ENCODE data around the gene DPP10.
"Not testable (repeated sequence)": the region's sequence is repeated elsewhere in the genome, so short reads cannot be mapped to it uniquely, and the experiment has no call there.

Gene DPP10

DNA sequence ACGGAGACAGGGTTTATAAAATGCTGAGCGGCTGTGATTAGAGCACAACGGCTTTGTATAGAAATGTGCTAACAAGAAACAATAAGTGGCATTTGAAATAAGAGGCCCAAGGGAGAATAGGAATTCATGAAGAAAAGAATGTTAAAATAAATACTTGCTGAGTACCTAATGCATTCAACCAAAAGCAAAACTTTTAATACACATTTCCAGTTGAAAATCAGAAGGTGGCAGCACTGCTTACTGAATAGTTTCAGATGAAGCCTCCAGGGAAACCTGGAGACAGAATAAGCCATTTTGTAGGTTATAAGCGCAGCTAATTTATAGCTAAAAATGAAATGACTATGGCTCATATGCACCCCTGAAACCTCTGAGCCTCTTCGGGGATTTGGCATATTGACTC is 286.6 kb downstream of the DPP10 start:
- peak; percentile 9 to 19 for DNase-seq

DNA sequence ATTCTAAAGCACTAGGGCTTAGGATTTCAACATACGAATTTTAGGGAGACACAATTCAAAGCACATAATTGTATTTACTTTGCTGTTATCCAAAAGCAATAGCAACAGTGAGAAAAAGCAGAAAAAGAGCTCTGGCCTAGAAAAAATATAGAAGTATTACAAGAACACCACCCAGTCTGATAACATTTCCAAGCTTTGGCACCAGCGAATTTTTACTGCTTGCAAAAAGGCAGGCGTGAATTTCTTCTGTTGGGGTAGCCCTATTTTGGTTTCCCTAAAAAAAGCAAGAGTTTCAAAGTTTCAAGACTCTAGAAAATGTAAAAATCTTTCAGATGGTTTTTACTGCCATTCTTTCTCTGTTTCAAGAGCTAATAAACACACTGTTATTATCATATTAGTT is 292.7 kb downstream of the DPP10 start:
- no peak for DNase-seq

DNA sequence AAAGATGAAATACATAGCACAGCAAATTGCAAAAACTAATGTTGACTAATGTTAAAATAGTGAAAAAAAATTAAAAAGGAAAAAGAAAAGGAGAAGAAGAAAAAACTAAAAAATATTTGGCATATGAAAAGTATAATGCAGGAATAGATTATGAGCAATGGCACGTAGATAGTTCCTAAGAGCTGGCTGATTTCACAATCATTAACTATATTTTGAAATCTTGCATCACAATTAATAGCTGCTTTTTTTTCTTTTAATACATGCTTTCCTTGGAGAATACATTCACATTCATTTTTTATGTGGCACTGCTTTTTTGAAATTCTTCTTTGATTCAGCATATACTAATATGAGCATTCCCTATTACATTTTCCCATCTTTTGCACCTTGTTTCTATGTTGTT is 299.8 kb downstream of the DPP10 start:
- no peak for DNase-seq

DNA sequence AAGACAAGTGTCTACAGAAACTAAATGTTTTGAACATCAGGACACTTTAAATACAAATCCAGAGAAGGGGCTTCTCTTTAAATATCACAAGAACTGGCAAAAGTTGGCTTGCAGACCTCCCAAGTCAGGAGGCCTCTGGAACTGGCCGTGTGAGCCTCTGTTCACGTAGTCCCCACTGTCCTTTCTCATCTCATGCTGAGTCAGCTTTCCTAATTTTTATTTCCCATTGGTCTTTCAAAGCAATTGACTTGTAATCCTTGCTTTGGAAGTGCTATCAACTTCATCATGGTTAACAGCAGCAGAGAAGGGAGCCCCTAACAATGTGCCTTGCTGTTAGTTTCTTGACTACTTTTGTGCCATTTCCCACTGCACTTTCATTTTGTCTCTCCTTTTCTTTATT is 303.3 kb downstream of the DPP10 start:
- DNase-seq, result no peak

DNA sequence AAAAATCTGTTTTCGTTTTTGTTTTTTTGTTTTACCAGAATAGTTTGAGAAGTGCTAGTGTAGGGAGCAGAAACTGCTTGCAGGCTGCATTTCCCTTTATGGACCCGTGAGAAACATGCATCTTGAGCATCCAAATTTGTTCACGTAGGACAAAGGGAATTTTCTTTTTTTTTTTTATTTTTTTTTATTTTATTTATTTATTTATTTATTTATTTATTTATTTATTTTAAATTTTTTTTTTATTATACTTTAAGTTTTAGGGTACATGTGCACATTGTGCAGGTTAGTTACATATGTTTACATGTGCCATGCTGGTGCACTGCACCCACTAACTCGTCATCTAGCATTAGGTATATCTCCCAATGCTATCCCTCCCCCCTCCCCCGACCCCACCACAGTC is 305.7 kb downstream of the DPP10 start:
- not testable (repeated sequence) for DNase-seq

DNA sequence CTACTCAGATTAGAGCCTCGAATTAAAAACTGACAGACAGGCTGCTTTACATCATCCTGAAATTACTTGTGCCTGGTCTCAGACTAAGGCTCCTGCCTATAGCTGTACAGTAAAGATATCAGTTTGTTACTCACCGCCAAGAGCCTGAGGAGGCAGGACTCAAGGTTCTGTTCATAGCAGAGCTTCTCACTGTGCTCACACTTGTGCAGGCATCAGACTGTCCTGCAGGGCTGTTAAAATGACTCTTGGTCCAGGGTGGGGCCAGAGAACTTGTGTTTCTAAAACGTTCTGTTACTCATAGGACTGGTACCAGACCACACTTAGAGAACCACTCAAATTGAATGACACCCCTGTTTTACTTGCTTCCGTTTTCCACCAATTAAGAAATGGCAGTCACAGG is 310.0 kb downstream of the DPP10 start:
- DNase-seq, result no peak

DNA sequence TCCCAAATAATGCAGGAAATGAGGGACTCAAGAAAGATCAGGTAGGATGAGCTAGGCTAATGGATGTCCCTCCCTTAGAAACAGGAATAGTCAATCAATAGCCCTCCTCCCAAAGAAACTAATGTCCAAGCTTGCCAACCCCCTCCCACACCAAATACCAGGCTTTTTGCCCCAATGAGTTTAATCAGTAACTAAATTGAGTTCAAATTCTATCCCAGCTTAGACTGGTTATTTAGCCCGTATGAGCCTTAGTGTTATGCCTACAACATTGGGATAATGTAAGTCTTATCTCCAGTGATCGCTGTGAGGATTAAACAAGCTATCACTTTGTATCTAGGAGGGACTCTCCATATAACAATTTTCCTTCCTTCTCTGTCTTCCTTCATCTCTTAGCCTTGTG is 310.7 kb downstream of the DPP10 start:
- DNase-seq, result no peak

DNA sequence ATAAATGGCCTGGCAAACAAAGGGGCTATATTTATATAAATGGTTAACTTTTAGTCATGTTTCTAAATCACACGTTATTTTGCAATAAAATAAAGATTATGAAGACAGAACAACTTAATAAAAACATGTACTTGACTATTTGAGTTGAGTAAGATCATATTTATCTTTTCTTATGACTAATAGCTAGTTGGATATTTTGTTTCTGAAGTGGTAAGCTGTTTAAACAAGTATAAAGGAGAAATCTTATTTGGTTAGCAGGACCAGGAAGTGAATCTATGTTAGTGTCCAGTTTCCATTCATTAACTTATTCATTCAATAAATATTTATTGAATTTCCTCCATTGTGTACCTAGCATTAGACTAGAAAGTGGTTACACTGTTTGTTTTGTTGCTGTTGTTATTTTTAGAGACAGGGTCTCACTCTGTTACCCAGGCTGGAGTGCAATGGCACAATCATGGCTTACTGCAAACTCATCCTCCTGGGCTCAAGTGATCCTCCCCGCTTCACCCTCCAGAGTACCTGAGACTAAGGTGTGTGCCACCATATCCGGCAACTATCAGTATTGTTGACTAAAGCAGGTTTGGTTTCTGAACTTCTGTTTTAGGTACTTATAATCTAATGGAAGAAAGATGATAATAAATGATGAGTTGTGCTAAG is 312.6 kb downstream of the DPP10 start:
- peak in 1 of 2 experiments; percentile 31 for DNase-seq

DNA sequence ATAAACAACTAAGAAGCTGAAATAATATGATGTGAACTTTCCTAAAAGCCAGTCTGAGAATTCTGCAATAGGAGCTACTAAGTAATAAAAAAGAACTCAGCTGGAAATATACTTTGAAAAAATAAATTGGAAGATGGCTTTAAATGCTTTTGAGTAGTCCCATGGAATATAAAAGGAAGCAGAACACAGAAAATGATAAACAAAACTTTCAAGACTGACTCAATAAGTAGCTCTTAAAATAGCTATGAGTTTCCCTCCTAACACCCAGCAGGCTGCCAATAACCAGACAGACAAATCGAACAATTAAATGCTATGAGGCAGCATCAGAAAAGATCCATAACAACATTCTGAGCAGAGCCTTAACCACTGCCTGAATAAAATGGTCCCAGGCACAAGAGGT is 319.9 kb downstream of the DPP10 start:
- no peak for DNase-seq

DNA sequence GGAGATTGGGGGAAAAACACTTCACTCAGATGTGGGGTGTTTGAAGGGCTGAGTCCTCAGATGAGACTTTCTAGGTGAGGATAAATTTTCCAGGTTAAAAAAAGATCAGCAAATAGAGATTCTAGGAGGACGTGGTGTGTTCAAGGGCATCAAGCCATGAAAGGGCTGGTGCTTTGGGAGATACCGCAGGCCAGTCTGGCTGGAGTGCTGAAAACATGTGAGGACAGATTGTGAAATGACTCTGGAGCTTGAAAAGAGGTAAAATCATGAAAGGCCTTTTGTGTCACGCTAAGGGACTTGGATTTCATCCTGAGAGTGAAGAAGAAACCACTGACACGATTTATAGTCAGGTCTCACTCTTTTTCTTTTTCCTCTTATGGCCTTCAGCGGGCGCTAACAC is 320.5 kb downstream of the DPP10 start:
- DNase-seq, result no peak

DNA sequence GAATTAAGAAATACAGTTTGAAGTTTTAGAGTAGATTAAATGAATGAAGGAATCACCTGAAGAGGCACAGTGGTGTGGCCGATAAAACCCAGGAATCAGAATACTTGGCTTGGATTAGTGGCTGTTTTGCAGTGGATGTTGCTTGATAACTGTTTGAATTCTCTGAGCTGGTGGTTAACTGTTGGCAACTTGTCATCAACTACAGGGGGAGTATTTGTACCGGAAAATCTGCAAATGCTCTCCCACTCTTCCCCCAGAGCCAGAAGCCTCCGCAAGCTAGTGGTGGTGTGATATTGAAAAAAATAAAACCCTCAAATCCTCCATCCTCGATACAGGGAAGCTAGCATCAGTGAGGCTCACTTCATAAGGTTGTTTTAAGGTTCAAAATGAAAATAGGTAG is 326.7 kb downstream of the DPP10 start:
- DNase-seq, result no peak

DNA sequence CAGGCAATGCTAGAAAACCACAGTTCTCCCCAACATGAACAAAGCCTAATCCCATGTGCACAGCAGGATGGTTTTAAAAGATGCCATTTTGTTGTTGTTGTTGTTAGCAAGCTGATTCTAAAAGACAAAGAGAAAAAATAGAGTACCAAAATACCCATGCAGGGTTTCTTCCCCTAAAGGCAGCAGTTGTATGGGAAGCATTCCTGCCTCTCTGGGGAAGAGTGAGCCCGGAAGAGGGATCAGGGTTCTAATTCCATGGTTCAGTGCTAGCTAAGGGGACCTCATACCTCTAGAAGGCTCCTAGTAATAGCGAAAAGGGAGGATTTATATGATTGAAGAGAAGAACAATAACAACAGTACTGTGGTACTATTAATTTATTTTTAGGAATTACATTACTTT is 327.6 kb downstream of the DPP10 start:
- no peak for DNase-seq

DNA sequence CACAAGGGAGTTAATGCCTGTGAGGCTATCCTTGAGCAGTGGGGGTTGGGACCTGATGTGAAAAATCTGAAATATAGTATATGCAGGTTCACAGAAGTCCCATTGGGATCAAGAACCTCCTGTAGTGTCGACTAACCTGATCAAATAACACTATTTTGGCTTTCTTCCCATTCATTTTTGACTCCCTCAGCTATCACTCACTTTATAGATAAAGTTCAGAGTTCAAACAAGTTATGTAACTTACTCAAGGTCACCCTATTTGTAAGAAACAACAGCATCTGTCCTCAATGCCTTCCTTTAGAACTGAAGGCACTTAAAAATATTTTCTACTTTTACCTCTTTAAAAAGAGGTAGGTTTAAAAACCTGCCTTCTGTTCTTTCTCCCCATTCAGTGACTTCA is 341.6 kb downstream of the DPP10 start:
- DNase-seq, result no peak

DNA sequence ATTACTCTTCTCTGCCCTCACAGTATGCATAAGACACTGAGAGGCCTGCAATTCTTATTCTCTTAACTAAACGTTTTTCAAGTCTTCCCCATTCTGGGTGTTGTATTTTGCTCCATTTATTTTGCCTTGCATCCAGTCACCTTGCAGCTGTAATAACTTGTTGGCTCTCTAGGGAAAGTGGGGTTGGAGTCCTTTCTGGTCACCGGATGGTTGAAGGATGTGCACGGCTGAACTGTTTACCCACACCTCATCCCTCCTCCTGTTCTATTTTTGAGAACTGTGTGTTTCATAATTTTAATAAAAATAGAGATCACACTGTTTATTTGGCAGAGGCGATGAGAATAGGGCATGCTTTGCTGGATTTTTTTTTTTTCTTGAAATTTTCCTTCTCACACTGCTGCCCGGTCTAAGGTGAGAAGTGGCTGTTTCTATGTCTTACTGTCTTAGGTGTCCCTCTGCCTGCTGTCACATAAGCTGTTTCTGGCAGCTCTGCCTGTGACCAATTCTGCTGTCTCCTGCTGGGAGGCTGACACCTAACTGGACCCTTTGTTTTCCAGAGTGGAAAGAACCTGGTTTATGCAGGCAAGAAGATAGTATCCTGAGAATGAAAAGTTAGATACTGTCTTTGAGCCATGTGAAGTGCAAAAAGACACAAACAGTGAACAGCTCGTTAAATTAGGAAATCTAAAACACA is 342.6 kb downstream of the DPP10 start:
- DNase-seq, result no peak

DNA sequence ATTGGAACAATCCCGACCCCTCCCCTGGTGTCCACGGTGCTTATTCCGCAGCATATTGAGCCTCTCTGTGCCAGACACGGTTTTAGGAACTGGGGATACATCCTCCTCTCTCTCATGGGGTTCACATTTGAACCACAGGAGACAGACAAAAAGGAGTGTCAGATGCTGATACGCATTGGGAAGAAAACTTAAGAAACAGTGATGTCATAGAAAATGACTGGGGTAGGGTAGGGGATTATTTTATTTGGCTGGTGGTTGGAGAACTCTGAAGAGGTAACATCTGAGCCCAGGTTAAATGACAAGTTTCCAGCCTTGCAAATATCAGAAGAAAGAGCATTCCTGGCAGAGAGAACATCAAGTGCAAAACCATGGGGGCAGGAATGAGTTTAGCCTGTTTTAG is 344.5 kb downstream of the DPP10 start:
- DNase-seq, result no peak

DNA sequence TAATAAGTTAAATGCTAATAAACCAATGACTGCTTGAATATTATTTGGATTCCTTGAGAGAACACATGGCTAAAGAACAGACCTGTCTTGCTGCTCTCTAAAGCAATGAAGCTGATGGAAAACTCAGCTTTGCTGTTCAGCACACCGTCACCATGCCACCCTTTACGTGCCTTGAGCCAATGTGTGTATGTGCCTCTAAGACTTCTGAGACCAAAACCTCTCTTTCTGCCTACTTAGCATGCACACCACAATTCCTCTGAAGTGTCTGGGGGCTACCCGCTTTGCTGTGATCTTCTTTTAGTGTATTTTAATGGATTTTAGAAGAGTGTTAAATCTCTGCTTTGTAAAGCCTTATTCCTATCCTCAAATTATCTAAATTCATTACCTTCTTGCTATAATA is 345.0 kb downstream of the DPP10 start:
- DNase-seq, result no peak

DNA sequence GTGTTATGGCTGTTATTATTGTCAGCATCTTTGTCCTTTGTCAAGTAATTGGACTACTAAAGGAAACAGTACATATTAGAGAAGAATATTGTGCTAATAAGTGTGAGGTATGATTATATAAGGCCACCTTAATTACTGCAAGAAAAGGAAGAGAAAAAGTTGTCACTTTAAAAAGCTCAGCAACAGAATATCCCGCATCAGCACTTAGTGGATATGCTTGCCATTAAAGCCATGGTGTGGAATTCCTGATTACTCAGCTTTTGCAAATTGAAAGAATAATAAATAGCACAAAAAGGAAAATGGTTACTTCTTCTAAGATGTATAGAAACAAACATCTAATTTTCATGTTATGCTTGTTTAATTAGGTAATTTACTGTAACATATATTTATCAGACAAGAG is 347.5 kb downstream of the DPP10 start:
- no peak for DNase-seq

DNA sequence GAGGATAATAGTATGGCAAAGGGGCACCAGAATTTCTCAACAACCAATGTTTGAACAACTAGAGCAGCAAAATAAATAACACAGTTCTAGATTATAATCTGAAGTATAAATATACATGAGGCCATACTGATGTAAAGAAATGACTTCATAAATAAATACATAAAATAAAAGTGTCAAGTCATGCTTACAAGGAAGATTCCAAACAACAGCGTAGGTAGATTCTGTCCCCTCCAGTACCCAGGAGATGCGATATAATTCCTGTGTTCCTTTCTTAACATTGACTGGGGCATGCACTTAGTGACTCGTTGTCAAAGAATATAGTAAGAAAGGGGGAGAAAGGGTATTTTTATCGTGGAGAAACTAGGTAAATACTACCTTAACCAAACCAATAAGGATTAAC is 355.1 kb downstream of the DPP10 start:
- no peak for DNase-seq

DNA sequence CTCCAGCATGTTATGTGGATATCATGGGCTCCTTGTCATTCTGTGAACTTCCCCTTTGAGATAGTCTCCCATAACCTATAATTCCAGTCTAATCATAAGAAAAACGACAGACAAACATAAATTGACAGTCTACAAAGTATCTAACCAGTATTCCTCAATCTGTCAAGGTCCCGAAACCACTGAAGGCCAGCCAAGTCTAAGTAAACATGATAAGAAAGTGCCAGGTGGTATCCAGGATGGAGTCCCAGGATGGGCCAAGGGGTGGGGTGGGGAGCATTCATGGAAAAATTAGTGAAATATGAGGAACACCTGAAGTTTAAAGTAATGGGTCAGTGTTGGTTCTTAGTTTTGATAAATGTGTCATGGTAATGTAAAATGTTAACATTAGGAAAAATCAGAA is 355.5 kb downstream of the DPP10 start:
- DNase-seq, result no peak

DNA sequence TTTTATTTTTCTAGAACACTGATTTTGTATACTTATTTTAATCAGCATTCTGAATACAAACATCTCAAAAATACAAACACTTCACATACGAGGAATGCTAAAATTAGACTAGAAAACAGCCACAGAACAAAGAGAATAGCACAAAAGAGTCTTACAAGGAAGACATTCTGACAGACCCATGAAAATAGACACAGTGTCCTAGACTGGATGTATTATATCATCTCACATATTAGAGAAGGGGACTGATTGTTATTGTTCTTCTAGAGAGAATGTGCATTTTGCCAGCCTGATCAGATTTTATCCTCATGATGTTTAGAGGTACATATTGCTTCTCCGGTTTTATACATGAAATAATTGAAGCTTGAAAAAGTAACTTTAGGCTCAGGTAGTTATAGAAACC is 357.9 kb downstream of the DPP10 start:
- no peak for DNase-seq

DNA sequence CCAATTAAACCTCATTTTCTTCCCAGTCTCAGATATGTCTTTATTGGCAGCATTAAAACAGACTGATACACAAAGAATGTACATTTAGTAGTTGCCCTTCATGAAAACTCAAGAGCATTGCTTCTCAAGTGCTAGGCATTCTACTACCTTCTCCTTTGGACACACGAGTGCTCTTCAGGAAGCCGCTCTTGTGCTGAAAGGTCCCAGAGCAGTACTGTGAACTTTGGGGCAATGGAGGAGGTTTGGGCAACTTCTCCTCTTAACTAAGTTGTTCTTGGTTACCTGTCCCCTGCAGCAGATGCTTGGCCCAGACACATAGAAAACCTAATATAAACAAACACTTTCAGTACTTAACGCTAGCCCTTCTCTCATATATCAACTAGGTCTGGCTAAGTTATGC is 362.8 kb downstream of the DPP10 start:
- no peak for DNase-seq

DNA sequence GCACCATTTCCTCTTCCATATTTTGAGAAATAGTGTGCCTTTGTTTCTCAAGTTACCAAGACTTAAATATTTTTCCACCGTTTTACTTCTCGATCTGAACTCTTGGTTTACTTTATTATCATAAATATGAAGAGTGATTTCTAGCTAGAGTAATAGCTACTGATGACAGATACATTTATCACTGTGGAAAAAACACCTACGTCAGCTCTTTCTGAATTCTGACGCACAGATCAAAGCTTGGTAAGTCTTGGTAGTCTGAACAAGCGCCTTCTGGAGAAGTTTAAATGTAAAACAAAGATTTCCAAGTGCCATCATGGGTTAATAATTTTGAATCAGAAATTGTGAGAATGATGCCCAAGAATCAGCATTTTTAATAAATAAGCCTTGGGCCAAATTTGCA is 367.7 kb downstream of the DPP10 start:
- DNase-seq, result no peak

DNA sequence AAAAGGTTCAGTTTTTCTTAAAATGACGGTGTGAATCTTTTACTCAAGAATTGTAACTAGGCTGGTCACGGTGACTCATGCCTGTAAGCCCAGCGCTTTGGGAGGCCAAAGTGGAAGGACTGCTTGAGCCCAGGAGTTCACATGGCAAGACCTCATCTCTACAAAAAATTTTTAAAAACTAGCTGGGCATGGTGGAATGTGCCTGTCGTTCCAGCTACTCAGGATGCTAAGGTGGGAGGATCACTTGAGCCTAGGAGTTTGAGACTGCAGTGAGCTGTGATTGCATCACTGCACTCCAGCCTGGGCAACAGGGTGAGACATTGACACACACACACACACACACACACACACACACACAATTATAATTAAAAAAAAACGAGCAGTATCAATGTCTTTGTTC is 369.8 kb downstream of the DPP10 start:
- no peak for DNase-seq

DNA sequence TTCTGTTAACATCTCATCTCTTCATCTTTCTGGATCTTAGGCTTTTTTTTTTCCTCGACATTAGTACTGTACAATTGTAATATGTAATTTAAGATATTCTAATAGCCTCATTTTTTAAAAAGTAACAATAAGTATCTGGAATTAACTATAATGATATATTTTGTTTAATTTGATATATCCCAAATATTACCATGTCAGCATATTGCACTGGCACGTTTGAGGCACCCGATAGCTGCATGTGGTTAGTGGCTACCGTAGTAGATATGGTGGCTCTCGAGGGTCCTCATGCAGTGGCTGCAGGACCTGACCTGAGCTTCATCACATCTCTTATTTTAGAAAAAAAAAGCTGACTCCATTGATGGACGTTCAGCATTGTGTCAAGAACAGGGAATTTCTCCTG is 371.9 kb downstream of the DPP10 start:
- DNase-seq, result no peak

DNA sequence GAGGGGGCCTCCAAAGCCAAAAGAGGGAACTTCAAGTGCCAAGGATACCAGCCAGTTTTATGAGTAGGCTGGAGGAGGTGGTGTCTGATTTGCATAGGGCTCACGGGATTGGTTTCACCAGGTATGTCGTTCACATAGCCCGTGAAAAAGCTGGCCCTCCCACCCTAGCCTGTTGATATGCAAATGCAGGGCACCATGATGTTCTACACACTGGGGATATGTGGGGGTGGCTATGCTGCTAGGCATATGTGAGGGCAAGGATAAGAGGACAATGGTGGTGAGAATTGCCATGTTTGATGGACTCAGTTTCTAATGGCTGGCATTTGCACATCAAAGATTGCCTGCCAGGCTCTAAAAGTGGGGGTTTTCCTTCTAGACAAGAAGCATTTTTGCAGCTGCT is 378.6 kb downstream of the DPP10 start:
- DNase-seq, result no peak

All from NCI-H2081 (cell line).